GOT3 (cell line): ENCODE measurements around the gene HTR3B.
"Not testable (repeated sequence)": the region's sequence is repeated elsewhere in the genome, so short reads cannot be mapped to it uniquely, and the experiment has no call there.

Experiments
- DNase-seq: peaks from one replicate; lab custom pipeline; 2025; ENCODE audit warnings: mixed read lengths; lab: John Stamatoyannopoulos, UW

The HTR3B gene

DNA sequence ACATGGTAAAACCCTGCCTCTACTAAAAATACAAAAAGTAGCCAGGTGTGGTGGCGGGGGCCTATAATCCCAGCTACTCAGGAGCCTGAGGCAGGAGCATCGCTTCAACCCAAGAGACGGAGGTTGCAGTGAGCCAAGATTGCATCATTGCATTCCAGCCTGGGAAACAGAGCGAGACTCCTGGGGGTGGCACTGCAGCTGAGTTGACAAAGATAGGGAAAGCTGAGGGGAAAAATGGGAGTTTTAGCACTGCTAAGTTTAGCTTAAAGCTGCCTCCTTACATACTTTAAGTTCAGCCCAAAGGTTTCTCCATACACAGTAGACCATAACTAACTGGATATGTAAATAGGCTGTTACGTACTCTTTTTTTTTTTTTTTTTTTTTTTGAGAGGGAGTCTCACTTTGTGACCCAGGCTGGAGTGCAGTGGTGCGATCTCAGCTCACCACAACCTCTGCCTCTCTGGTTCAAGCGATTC is 20.2 kb upstream of the HTR3B start:
- no peak for DNase-seq

DNA sequence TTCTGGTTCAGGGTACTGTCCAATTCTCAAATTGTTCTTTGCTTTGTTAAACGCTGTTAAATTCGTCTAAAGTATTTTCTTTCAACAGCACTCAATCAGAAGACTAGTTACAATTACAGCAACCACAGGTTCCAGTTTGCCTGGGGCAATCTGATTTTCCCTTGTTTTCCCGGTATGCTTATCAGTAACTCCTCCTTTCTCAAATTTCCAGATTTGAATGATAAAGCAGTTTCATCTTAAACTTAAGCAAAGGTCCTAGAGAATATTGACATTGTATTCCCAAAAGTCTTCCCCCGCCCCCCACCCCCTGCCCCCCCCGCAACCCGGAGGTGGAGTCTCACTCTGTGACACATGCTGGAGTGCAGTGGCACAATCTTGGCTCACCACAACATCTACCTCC is 18.7 kb upstream of the HTR3B start:
- no peak for DNase-seq

DNA sequence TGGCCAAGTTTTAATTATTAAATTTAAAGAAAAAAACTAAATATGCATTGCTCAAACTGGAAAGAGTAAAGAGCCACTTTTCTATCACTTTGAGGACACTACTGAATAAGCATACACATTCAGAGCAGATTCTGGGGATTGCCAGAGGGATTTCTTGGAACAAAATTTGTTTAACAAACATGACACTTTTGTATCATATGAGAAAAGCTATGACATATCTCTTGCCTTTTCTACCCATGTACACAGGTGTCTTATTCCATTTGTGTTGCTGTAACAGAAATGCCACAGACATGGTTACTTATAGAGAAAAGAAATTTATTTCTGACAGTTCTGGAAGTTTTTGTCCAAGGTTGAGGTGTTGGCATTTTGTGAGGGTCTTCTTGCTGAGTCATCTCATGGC is 15.7 kb upstream of the HTR3B start:
- DNase-seq = no peak

DNA sequence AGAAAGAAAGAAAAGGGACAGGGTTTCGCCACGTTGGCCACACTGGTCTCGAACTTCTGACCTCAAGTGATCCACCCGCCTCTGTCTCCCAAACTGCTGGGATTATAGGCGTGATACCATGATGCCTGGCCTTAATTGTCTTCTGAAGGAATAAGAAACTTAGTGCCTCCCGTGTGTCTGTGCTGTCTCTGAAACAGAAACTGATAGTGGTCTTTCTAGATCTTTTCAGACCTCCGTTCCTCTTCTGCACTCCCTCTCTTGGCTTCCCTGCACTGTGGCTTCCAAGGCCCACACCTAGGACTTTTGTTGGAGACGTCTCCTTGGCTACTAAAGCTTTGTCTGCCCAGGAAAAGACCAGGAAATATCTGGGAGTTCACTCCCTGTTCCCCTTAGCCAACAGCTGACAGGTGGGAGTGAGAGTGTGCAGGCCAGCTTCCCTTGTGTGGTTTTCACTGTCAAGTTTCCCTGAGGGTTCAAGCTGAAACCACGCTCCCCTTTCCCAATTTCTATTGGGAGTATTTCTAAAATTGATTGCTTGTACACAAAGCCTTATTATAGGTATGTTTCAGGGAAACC is 10.1 kb upstream of the HTR3B start:
- no peak for DNase-seq

DNA sequence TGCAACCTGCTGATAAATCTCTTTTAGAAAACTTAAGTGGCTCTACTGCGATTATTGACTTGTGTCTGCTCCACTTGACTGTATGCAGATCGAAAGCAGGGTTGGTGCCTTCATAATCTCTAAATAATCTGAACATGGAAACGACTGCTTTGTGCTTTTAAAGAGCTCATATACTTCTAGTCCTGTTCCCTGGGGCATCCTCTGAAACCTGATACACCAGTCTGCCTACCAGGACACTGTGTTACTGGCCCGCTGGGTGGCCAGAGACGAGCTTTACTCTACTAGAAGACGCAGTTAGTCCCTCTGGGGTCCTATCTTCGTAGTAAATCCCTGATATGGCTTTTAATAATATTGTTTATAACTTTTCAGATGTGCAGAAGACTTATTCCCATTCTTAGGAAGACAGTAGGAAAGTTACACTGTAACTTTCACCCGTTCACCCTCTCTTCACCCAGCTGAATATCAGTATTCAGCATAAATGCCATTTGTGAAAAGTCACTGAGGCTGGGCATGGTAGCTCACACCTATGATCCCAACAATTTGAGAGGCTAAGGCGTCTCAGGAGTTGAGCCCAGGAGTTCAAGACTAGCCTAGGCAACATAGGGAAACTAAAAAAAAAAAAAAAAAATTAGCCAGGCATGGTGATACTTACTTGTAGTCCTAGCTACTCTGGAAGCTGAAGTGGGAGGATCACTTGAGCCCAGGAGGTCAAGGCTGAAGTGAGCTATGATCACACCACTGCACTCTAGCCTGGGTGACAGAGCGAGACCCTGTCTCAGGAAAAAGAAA is 9.0 kb upstream of the HTR3B start:
- DNase-seq = no peak

DNA sequence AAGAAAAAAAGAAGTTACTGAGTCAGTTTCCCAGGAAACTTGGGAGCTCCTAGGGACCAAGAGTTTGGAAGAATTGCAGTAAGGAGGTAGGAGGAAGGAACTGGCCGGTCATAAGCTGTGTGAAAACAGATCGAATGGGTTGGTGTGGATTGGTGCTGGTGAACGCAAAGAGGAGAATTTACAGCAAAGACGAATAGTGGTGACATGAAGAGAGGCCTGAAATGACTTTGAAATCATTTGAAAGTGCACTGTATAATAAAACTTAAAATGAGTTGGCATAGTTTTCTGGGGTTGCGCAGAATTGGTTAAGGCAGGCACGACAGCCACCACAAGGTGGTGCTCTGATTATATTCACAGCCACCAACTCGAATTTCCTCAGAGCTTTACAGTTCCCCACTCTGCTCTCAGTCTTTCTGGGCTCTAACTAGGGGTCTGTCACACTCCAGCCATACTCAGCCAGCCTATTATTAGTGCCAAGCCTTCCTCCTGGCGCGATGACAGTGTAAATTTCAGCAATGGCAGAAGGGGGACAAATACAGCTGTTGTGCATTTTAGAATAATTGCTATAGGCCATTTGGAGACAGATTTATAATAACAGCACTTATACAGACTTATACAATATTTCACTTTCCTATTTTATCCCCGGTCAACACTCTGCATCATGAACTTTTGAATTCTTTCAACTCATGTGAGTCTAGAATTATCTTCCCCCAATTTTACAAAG is 8.3 kb upstream of the HTR3B start:
- no peak for DNase-seq

DNA sequence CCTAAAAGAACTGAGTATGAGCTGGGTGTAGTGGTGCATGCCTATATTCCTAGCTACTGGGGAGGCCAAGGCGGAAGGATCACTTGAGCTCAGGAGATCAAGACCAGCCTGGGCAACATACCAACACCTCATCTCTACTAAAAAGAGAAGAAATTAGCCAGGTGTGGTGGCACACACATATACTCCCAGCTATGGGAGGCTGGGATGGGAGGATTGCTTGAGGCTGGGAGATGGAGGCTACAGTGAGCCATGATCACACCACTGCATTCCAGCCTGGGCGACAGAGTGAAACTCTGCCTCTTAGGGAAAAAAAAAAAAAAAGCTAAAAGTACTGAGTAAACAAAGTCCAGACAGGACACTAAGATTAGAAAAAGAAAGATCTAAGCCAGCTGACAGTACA is 3.5 kb upstream of the HTR3B start:
- no peak for DNase-seq

DNA sequence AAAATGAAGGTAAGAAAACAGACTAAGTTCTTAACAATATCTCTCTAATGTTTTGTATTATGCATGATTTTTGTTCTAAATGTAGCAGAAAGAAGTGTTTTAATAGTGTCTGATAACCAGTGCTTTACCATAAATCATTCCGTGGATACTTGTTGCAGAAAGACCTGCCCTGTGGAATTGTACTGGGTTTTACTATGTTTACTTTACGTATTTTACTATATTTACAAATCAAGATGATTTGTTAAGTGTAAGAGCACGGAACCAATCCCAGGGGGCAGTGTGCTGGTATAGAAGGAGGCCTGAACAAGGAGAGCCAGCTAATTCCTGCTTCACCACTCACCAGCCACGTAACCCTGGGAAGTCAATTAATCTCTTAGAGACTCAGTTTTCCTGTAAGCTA is 1.4 kb downstream of the HTR3B start:
- no peak for DNase-seq

DNA sequence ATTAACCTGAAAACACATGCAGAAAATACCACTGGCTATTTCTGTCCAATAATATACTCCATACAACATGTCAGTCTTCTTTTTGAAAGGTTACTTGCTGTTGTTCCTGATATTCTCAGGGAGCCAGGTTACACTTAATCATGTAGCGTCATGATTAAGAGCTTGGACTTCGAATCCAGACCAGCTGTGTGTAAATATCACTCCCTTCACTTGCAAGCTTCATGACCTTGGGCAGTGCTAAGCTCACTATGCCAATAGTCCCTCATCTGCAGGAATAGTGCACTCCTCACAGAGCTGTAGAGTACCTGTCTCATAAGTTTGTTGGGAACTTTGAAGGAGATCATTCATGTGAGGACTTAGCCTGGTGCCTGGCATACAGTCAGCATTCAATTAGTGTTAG is 1.9 kb downstream of the HTR3B start:
- no peak for DNase-seq

DNA sequence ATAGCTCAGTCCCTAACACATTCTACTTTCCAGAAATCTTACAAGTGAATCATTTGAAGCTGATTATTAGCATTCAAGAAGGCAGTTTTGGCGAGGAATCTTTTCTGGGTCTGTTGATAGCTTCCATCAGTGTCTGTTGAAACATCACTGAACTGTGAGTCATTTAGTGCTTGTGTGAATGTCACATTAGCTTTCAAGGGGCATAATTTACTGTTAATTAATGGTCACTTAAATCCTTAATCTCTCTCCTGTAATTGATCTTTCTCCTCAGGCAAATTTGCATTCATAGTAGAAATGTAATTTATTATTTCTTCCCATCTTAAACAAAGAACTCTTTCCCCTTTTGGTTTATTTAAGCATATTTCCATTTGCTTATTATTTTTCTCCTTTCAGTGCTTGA is 2.6 kb downstream of the HTR3B start:
- no peak for DNase-seq

DNA sequence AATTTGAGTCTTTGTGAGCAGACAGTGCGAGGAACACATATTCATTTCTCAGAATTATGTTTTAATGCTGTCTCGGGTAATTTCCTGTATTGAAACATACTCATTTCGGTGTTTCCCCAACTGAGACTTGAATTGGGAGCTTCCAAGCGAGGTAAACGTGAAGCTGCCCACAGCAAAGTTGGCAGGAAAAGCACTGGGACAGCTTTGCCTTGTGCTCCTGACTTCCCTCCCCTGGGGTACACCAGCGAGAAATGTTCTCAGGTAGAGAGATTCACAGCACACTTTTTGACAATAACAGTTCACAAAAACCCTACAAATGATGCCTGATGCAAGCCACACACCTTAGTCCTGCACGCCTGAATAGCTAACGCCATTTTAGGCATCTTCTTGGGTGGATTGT is 3.1 kb downstream of the HTR3B start:
- no peak for DNase-seq

DNA sequence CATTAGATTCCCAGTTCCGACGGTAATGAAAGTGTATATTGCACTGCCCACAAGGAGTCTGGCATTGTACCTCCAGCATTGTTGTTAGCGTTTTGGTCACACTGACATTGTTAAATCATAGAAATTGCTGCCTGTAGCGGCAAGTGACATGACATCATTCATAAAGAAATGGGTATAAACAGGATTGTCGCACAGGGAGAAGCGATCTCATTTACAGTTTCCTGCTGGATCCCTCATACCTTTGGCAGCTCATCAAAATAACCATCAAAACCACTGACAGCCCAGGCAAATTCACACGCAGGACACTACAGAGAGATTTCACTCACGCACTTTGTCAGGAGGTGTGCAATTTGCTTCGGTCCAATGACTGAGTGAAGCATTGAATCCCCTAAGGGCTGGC is 3.5 kb downstream of the HTR3B start:
- no peak for DNase-seq

DNA sequence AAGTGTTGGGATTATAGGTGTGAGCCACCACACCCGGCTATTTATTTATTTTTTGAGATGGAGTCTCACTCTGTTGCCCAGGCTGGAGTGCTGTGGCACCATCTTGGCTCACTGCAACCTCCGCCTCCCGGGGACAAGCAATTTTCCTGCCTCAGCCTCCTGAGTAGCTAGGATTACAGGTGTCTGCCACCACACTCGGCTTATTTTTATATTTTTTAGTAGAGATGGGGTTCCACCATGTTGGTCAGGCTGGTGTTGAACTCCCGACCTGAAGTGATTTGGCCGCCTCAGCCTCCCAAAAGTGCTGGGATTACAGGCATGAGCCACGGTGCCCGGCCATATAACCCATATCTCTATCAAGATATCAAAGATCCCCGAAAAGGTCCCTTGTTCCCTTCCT is 6.9 kb downstream of the HTR3B start:
- DNase-seq = not testable (repeated sequence)

DNA sequence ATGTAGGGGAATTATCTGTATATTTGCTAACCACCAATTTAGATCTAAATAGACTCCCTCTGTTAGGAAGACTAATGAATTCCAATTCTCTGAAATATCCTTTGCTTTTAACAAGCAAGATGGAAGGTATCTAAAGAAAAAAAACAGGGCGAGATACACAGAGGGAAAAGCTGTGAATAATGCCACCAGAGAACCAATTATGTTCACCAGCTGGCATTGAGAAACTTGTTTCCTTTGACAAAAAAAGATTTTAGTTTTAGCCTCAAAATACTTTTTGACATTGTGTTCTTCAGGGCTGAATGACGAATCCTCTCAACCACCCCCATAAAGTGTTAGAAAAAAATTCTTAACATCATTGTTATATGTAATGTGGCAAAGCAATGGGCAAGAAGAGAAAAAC is 19.0 kb downstream of the HTR3B start:
- no peak for DNase-seq

DNA sequence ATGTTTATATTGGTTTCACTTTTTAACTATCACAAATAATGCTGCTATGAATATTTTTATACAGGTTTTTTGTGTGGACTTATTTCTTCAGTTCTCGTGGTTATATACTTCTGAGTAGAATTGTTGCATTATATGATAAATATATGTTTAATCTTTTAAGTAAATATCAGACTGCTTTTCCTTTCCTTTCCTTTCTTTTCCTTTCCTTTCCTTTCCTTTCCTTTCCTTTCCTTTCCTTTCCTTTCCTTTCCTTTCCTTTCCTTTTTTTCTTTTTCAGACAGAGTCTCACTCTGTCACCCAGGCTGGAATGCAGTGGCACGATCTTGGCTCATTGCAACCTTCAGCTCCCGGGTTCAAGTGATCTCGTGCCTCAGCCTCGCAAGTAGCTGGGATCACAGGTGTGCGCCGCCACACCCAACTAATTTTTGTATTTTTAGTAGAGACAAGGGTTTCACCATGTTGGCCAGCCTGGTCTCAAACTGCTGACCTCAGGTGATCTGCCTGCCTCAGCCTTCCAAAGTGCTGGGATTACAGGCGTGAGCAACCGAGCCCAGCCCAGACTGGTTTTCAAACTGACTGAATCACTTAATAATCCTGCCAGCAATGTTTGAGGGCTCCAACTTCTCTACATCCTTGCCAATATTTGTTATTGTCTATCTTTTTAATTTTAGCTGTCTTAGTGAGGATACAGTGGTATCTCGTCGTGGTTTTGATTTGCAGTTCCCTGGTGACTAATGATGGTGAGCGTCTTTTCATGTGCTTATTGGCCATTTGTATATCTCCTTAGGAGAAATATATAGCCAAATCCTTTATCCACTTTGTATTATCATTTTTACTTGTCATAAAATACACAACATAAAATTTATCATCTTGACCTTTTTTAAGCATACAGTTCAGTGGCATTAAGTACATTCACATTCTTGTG is 21.9 kb downstream of the HTR3B start:
- DNase-seq = no peak

DNA sequence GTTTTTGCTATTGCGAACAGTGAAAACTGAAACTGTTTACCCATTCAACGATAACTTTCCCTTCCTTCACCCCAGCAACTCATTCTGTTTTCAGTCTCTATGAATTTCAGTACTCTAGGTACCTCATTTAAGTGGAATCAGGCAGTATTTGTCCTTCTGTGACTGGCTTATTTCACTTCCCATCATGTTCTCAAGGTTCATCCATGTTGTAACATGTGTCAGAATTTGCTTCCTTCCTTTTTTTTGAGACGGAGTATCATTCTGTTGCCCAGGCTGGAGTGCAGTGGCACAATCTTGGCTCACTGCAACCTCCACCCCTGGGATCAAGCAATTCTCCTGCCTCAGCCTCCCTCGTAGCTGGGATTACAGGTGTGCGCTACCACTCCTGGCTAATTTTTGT is 23.7 kb downstream of the HTR3B start:
- no peak for DNase-seq

DNA sequence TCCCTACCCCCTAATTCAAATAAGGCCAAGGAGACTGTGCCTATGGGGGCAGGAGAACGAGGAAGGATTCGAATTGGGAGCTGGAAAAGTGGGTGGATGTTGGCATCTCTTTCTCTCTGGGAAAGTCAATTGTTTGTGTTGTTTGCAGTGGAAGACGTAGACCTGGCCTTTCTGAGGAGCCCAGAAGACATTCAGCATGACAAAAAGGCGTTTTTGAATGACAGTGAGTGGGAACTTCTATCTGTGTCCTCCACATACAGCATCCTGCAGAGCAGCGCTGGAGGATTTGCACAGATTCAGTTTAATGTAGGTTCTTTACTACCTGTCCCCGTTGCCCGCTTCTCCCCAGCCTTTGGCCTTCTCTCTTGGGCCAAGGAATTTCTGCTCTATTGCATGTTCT is 28.2 kb downstream of the HTR3B start:
- no peak for DNase-seq

DNA sequence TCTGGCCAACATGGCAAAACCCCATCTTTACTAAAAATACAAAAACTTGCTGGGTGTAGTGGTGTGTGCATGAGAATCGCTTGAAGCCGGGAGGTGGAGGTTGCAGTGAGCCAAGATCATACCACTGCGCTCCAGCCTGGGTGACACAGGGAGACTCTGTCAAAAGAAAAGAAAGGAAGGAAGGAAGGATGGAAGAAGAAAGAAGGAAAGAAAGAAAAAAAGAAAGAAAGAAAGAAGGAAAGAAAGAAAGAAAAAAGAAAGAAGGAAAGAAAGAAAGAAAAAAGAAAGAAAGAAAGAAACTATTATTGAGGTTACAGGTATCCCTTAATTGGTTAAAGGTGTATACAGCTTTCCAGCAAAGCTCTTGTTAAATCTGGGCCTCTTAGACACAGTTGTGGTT is 29.6 kb downstream of the HTR3B start:
- DNase-seq = not testable (repeated sequence)

DNA sequence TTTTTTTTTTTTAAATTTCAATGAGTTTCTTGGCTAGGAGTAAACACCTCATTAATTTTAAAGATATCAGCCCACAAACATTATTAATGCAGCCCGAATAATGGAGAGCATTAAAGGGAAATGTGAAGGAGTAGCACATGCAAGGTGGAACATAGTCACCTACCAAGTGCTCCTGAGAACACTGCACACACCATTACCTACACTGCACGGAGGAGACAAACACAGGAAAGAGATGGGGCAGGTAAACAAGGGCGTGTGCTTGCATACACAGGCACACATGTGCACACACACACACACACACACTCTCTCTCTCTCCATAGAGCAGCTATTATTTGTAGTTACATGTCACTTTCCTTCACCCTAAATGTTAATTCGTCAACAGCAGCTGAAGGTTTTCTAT is 30.2 kb downstream of the HTR3B start:
- no peak for DNase-seq

DNA sequence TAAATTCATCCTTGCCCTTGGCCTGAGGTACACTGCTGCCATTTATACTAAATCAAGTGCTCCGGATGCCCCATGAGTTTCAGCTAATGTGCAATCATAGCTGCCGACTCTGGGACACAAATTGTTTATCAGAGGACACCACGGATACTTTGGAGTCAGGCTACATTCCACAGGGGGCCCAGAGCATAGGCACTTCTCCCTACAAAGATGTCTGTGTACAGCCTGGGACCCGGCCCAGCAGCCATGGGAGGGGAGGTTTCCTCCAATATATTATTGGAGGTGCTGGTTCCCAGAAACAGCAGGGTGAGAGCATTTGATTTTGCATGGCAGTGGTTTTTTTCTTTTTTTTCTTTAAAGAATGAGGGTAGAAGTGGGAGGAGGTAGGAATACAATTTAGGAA is 31.3 kb downstream of the HTR3B start:
- no peak for DNase-seq

DNA sequence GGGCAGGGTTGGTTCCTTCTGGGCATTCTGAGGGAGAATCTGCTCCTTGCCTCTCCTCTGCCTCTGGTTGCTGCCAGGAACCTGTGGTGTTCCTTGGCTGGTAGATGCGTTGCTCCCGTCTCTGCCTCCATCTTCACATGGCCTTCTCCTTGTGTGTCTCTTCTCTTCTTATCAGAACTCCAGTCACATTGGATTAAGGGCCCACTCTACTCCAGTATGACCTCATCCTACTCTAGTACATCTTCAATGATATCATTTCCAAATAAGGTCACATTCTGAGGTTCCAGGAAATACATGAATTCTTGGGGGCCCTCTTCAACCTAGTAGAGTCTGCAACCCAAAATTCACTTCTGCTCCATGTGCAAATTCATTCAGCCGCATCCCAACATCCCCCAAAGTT is 33.3 kb downstream of the HTR3B start:
- no peak for DNase-seq

DNA sequence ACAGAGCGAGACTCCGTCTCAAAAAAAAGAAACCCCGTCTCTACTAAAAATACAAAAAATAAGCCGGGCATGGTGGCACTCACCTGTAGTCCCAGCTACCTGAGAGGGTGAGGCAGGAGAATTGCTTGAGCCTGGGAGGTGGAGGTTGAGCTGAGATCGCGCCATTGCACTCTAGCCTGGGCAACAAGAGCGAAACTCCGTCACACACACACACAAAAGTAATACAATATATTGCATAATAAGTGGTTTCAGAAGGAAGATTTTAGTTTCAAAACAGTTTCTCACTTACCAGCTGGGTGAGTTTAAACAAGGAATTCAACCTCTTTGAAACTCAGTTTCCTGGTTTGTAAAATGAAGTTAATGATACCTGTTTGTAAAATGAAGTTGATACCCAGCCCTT is 37.7 kb downstream of the HTR3B start:
- DNase-seq = no peak
